Posterior vena cava (tissue), 2 donors: ENCODE measurements around the gene KIF16B. TPM values are rescaled to one million over a fixed set of nuclear protein-coding genes. Genes with fewer than 3 reads are reported as not detected.
"Not testable (repeated sequence)": the region's sequence is repeated elsewhere in the genome, so short reads cannot be mapped to it uniquely, and the experiment has no call there.

ENCODE experiments used
- DNase-seq: peaks from one replicate; pipeline ENCODE4 v3.0.0-alpha.2; 2020; ENCODE audit warnings: low spot score
- intact Hi-C, 2 donors: fragments of 100-400 bp; cut with DNase I; formaldehyde crosslinking; loops; one replicate each; pipeline versions ENCODE4 v1.14.1 to v1.14.2; 2022 to 2023
- total RNA-seq, 2 donors: library from RNA; stranded (reverse); fragmentation: NEBNext Ultra II Directional; extraction: Animal tissue kit (Norgen Biotek cat#: 25700); gene quantifications; one replicate each; pipeline ENCODE4 v1.2.1, GENCODE V29; 2021
- donor health status: DM: yes; HTN: yes; CAD: no.
- donor health status: DM: yes; HTN: yes; CAD: no.

KIF16B gene
- total RNA-seq, 2 donors from 2014 or later = 16.3 to 17.5 TPM

GRCh38 chr20:16451001-16451400, 122.2 kb downstream of the KIF16B start:
- intact Hi-C loops = no loop called here
- DNase-seq = no peak

- DNase-seq = no peak
- intact Hi-C loops = no loop called here
These were observed 126.3 kb downstream of the KIF16B start for GRCh38 chr20:16446991-16447390.

DNA sequence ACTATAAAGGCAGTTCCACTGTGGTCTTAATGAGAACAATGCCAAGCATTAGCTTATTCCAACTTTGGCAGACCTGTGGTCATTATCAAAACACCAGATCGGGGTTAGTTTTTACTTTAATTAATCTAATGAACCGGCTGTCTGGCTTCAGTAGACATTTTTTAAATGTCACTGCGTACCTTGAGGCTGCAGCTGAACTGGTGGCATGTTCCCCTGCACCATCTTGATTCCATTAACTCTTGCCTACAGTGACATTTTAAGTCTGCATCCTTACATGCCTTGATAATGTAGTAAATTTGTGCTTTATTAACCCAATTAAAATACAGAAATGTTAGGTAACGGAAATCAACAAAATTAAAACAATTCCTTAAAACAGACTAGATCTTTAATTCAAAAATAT, 127.0 kb downstream of the KIF16B start:
- DNase-seq = no peak
- intact Hi-C loops = no loop called here

DNA sequence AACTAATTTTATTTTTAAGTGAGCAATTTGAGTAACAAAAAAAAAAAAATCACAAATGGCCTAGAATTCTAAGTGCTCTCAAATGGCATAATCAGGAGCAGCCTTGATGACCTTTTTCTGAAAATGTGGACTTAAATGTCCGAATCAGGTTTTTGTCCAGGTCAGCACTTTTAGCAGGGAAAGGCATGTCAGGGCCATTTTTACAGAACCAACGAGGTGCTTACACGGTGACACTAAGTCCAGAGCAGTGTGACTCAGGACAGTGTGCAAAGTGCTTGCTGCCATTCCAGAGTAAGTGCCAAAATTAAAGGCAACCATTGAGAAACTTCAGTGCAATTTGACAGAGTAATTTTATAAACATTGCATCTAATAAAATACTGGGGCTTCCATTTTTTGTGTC, 127.8 kb downstream of the KIF16B start:
- no peak for DNase-seq
- intact Hi-C loops = no loop called here

GRCh38 chr20:16444057-16444777, 129.0 kb downstream of the KIF16B start:
- intact Hi-C loops = no loop called here
- no peak for DNase-seq

GRCh38 chr20:16441546-16442164, 131.6 kb downstream of the KIF16B start:
- DNase-seq = no peak

GRCh38 chr20:16440686-16441085, 132.6 kb downstream of the KIF16B start:
- no peak for DNase-seq
- intact Hi-C loops = no loop called here

More at GRCh38 chr20:16441546-16442164, 131.6 kb downstream of the KIF16B start:
- intact Hi-C loops = no loop called here

DNA sequence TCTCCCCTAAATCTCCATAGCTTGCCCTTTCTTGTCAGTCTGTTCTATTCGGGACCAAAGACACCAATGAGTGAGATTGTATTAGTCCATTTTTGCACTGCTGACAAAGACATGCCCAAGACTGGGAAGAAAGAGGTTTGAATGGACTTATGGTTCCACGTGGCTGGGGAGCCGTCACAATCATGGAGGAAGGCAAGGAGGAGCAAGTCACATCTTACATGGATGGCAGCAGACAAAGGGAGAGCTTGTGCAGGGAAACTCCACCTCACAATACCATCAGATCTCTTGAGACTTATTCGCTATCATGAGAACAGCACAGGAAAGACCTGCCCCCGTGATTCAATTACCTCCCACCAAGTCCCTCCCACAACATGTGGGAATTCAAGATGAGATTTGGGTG, 133.7 kb downstream of the KIF16B start:
- intact Hi-C loops, DNase-seq: not testable (repeated sequence)

- intact Hi-C loops = no loop called here
- no peak for DNase-seq
These were observed 135.1 kb downstream of the KIF16B start for GRCh38 chr20:16438100-16438499.

DNA sequence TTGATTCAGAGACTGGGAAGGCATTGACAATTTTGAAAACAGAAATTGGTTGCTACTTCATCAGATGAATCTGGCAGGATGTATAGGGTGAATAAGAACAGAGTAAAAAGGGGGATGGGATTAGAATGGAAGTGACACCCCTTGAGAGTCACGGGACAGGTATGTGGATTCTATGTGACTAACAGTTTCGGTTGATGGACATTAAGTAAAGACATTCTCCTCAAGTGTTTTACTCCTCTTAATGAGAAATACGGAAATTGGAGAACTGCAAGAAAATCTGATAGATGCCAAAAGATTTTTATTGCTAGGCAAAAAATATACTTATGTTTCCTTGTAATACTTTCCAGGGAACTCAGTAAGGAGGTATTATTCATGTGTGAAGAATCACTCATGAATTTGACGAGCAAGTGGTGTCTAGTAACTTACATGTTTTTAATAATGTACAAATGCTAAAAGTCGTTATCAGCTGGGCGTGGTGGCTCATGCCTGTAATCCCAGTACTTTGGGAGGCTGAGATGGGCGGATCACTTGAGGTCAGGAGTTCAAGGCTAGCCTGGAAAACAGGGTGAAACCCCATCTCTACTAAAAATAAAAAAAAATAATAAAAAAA, 135.8 kb downstream of the KIF16B start:
- no peak for DNase-seq
- intact Hi-C loops = no loop called here

DNA sequence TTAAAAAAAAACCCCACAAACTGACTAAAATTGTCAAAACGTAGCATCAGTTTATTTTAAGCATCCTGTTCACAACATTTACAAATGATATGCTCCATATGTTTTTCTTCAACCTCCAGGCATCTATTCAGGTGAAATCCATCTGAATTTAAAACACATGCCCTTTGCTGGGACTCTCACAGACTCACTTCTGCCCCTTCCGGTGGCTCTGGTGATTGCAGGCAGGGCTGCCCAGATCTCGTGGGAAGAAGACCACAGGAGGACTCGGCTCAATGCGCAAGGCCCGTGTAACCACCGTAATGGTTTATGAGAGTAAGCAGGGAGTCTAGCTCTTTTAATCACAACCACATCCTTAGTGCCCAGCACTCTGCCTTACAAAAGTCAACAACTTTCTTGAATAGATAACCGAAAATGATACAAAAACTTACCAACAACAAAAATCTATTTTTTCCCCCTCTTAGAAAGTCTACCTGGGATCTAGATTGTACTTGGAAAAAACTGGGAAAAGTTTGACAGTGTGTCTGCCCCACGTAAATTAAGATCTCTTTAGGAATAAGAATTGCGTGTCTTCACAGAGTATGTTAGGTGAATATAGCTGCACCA, 139.1 kb downstream of the KIF16B start:
- intact Hi-C loops = no loop called here
- DNase-seq = peak; percentile 81

DNA sequence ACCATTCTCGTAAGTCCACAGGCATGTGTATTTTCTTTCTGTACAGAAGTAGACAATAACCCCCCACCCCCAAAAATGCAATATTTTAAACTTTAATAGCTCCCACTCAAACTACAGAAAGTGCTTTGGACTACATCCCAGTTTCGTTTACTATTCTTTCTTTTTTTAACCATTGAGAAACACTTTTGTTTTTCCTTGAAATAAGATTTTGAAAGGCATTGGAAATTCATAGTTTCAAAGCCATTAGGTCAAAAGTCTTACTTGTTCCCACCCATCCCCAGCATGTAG, 140.0 kb downstream of the KIF16B start:
- DNase-seq = no peak
- intact Hi-C loops = no loop called here

- no peak for DNase-seq
These were observed 140.6 kb downstream of the KIF16B start for GRCh38 chr20:16432466-16433292.

DNA sequence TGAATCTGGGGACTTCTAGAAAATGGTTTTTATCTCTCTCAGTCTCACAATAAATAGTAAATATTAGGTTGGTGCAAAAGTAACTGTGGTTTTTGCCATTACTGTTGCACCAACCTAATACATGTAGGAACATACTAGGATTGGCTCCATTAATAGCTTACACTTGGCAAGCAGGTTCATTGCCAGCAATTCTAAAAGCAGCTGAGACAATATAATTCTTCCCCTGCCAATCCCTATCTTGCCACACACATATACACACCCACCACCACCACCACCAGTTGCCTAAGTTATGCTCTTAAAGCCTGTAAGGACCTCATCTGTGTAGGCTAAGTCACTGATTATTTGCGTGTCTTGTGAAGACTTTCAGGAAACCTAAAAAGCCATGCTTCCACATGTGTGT, 145.1 kb downstream of the KIF16B start:
- no peak for DNase-seq
- intact Hi-C loops = no loop called here

More at GRCh38 chr20:16432466-16433292, 140.6 kb downstream of the KIF16B start:
- intact Hi-C loops = no loop called here

- intact Hi-C loops = no loop called here
- DNase-seq = no peak
These were observed 145.7 kb downstream of the KIF16B start for GRCh38 chr20:16427571-16427970.

DNA sequence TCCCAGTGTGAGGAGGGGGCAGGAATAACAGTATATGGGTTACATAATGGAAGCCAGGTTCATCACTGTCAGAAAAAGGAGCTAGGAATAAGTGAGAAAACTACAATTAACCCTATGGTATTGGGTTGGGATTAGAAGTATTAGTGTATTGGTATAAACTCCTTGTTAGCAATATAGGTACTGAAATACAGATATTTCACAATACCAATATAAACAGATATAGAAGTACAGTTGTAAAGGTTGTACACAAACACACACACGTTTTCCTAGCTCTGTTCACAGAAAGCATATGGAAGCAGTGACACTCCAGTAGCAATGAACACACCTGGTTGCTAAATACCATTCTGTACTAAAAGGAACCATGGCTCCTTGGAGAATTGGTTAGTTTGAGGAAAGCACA, 148.5 kb downstream of the KIF16B start:
- no peak for DNase-seq
- intact Hi-C loops = no loop called here

GRCh38 chr20:16423311-16424212, 149.7 kb downstream of the KIF16B start:
- intact Hi-C loops = no loop called here
- DNase-seq = no peak

DNA sequence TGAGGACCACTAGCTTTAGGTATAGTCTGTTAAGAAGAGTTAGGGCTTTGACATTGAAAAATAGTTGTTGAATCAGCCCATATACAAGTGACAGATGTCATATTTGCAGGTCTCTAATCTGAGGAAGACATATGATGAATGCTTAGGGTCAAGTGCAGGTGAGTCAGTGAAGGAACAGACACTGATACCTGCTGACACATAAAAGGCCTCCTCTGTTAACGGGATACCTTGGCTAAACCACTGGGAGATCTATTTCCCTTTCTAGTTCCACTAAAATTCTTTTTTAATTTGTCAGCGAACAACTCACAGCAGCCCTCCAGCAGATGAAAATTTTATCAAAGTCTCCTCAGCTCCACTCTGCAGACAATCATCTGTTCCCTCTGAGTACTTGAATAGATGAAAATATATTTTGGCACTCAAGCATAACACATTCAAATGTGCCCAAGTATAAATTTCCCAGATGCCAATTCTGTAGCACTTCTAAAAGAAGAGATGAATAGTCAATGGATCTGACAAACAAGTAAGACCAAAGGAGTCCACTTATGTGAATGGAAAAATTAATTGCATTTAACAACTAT, 154.0 kb downstream of the KIF16B start:
- intact Hi-C loops = no loop called here
- no peak for DNase-seq
